ENCODE results near the gene C5orf24.
A peak's percentile ranks its signal among the peaks of the same experiment; 100 is the strongest.

C5orf24 gene

GRCh38 chr5:134845852-134846640 lies at the start of gene C5orf24:
Gene C5orf24 (plus strand): TSS chr5:134845968. CDS start chr5:134854901, 8,933 bp downstream.
- H3K4me1 ChIP-seq (ENCODE audit: control insufficient read depth in 5 of 5, insufficient read depth in 5 of 5, low read length in 5 of 5): peaks cover 2 to 31% (median 26%) of the 10 kb centered on the region in 5 donors
- peak within 1 kb of the TSS; percentile 83 to 96 (median 93) for H3K4me3 ChIP-seq (ENCODE audit: low read depth in 1 of 5, low read length in 5 of 5)
- H3K27ac ChIP-seq (ENCODE audit: low read depth, low read length): peak within 1 kb of the TSS; percentile 93
- H3K27me3 ChIP-seq (ENCODE audit: control insufficient read depth in 5 of 5, insufficient read depth in 4 of 5, low read length in 5 of 5): no peaks in the 10 kb centered on the region
- H3K9ac ChIP-seq (ENCODE audit: low read length in 5 of 5): peak within 1 kb of the TSS; percentile 93 to 97 (median 95)
- no peaks in the 10 kb centered on the region for H3K9me3 ChIP-seq (ENCODE audit: control insufficient read depth in 5 of 5, low read length in 5 of 5)
- H3K36me3 ChIP-seq (ENCODE audit: control insufficient read depth in 5 of 5, insufficient read depth in 5 of 5, low read length in 5 of 5): no peaks in the 10 kb centered on the region

GRCh38 chr5:134798468-134798867 lies 47.3 kb upstream of the C5orf24 start:
- Histone ChIP-seq H3K9me3 (ENCODE audit: control insufficient read depth in 5 of 5, low read length in 5 of 5) (no peaks in the 10 kb centered on the region), H3K9ac (ENCODE audit: low read length in 5 of 5) (no peak overlapping the region), H3K4me3 (ENCODE audit: low read depth in 1 of 5, low read length in 5 of 5) (no peak overlapping the region), H3K27me3 (ENCODE audit: control insufficient read depth in 5 of 5, insufficient read depth in 4 of 5, low read length in 5 of 5) (no peaks in the 10 kb centered on the region), H3K4me1 (ENCODE audit: control insufficient read depth in 5 of 5, insufficient read depth in 5 of 5, low read length in 5 of 5) (no peaks in the 10 kb centered on the region), H3K27ac (ENCODE audit: low read depth, low read length) (no peak overlapping the region), H3K36me3 (ENCODE audit: control insufficient read depth in 5 of 5, insufficient read depth in 5 of 5, low read length in 5 of 5) (peaks cover 32 to 67% (median 58%) of the 10 kb centered on the region in 5 donors)

GRCh38 chr5:134803821-134804220 lies 41.9 kb upstream of the C5orf24 start:
- no peaks in the 10 kb centered on the region for H3K4me1 ChIP-seq (ENCODE audit: control insufficient read depth in 5 of 5, insufficient read depth in 5 of 5, low read length in 5 of 5)
- H3K4me3 ChIP-seq (ENCODE audit: low read depth in 1 of 5, low read length in 5 of 5): no peak overlapping the region
- H3K27me3 ChIP-seq (ENCODE audit: control insufficient read depth in 5 of 5, insufficient read depth in 4 of 5, low read length in 5 of 5): no peaks in the 10 kb centered on the region
- H3K9me3 ChIP-seq (ENCODE audit: control insufficient read depth in 5 of 5, low read length in 5 of 5): no peaks in the 10 kb centered on the region
- no peak overlapping the region for H3K27ac ChIP-seq (ENCODE audit: low read depth, low read length)
- H3K9ac ChIP-seq (ENCODE audit: low read length in 5 of 5): no peak overlapping the region
- peaks cover 28 to 54% (median 34%) of the 10 kb centered on the region in 5 donors for H3K36me3 ChIP-seq (ENCODE audit: control insufficient read depth in 5 of 5, insufficient read depth in 5 of 5, low read length in 5 of 5)

DNA sequence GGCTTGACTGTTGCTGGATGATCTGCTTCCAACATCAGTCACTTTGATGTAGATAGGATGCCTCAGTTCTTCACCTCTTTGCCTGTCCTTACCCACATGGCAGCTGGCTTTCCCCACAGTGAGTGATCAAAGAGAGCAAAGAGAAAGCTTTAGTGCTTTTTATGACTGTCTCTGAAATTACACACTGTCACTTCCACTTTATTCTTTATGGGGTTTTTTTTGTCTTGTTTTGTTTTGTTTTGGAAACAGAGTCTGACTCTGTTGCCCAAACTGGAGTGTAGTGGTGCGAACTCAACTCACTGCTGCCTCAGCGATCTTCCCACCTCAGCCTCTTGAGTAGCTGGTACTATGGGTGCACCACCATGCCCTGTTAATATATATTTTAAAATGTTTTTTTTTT lies 32.4 kb upstream of the C5orf24 start:
- Histone ChIP-seq H3K36me3 (ENCODE audit: control insufficient read depth in 5 of 5, insufficient read depth in 5 of 5, low read length in 5 of 5) (peaks cover 22 to 64% (median 44%) of the 10 kb centered on the region in 5 donors), H3K27ac (ENCODE audit: low read depth, low read length) (no peak overlapping the region), H3K27me3 (ENCODE audit: control insufficient read depth in 5 of 5, insufficient read depth in 4 of 5, low read length in 5 of 5) (no peaks in the 10 kb centered on the region), H3K4me3 (ENCODE audit: low read depth in 1 of 5, low read length in 5 of 5) (no peak overlapping the region), H3K9me3 (ENCODE audit: control insufficient read depth in 5 of 5, low read length in 5 of 5) (no peaks in the 10 kb centered on the region), H3K4me1 (ENCODE audit: control insufficient read depth in 5 of 5, insufficient read depth in 5 of 5, low read length in 5 of 5) (no peaks in the 10 kb centered on the region), H3K9ac (ENCODE audit: low read length in 5 of 5) (no peak overlapping the region)

- peaks cover 22 to 63% (median 43%) of the 10 kb centered on the region in 5 donors for H3K36me3 ChIP-seq (ENCODE audit: control insufficient read depth in 5 of 5, insufficient read depth in 5 of 5, low read length in 5 of 5)
- H3K4me3 ChIP-seq (ENCODE audit: low read depth in 1 of 5, low read length in 5 of 5): no peak overlapping the region
- H3K9ac ChIP-seq (ENCODE audit: low read length in 5 of 5): no peak overlapping the region
- H3K4me1 ChIP-seq (ENCODE audit: control insufficient read depth in 5 of 5, insufficient read depth in 5 of 5, low read length in 5 of 5): no peaks in the 10 kb centered on the region
- H3K27ac ChIP-seq (ENCODE audit: low read depth, low read length): no peak overlapping the region
- no peaks in the 10 kb centered on the region for H3K9me3 ChIP-seq (ENCODE audit: control insufficient read depth in 5 of 5, low read length in 5 of 5)
- no peaks in the 10 kb centered on the region for H3K27me3 ChIP-seq (ENCODE audit: control insufficient read depth in 5 of 5, insufficient read depth in 4 of 5, low read length in 5 of 5)
Measured at GRCh38 chr5:134813827-134814226, 31.9 kb upstream of the C5orf24 start.

DNA sequence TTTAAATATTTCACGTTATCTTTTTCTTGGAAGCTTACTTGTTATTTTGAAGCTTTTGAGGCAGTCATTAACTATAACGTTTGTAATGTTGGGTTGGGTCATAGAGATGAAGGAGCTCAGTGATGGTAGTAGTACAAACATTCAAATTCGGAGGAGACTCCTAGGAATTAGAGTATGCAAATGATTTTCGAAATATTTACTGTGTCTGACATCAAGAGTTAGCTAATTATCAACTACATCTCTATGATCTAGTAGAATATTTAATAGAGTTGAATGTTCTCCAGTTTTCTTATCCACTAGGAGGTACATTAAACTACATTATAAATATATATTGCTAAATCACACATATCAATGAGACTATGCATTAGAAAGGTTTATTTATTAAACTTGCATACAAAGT lies 28.8 kb upstream of the C5orf24 start:
- Histone ChIP-seq H3K36me3 (ENCODE audit: control insufficient read depth in 5 of 5, insufficient read depth in 5 of 5, low read length in 5 of 5) (peaks cover 29 to 74% (median 52%) of the 10 kb centered on the region in 5 donors), H3K9me3 (ENCODE audit: control insufficient read depth in 5 of 5, low read length in 5 of 5) (no peaks in the 10 kb centered on the region), H3K4me1 (ENCODE audit: control insufficient read depth in 5 of 5, insufficient read depth in 5 of 5, low read length in 5 of 5) (peaks cover 0 to 2% (median 0%) of the 10 kb centered on the region in 5 donors), H3K27me3 (ENCODE audit: control insufficient read depth in 5 of 5, insufficient read depth in 4 of 5, low read length in 5 of 5) (no peaks in the 10 kb centered on the region), H3K27ac (ENCODE audit: low read depth, low read length) (no peak overlapping the region), H3K9ac (ENCODE audit: low read length in 5 of 5) (no peak overlapping the region), H3K4me3 (ENCODE audit: low read depth in 1 of 5, low read length in 5 of 5) (no peak overlapping the region)

GRCh38 chr5:134818776-134819175 lies 27.0 kb upstream of the C5orf24 start:
- Histone ChIP-seq H3K4me3 (ENCODE audit: low read depth in 1 of 5, low read length in 5 of 5) (no peak overlapping the region), H3K27ac (ENCODE audit: low read depth, low read length) (peak overlapping the region; percentile 56), H3K27me3 (ENCODE audit: control insufficient read depth in 5 of 5, insufficient read depth in 4 of 5, low read length in 5 of 5) (no peaks in the 10 kb centered on the region), H3K9ac (ENCODE audit: low read length in 5 of 5) (no peak overlapping the region), H3K9me3 (ENCODE audit: control insufficient read depth in 5 of 5, low read length in 5 of 5) (no peaks in the 10 kb centered on the region), H3K4me1 (ENCODE audit: control insufficient read depth in 5 of 5, insufficient read depth in 5 of 5, low read length in 5 of 5) (peaks cover 0 to 2% (median 0%) of the 10 kb centered on the region in 5 donors), H3K36me3 (ENCODE audit: control insufficient read depth in 5 of 5, insufficient read depth in 5 of 5, low read length in 5 of 5) (peaks cover 22 to 72% (median 48%) of the 10 kb centered on the region in 5 donors)

DNA sequence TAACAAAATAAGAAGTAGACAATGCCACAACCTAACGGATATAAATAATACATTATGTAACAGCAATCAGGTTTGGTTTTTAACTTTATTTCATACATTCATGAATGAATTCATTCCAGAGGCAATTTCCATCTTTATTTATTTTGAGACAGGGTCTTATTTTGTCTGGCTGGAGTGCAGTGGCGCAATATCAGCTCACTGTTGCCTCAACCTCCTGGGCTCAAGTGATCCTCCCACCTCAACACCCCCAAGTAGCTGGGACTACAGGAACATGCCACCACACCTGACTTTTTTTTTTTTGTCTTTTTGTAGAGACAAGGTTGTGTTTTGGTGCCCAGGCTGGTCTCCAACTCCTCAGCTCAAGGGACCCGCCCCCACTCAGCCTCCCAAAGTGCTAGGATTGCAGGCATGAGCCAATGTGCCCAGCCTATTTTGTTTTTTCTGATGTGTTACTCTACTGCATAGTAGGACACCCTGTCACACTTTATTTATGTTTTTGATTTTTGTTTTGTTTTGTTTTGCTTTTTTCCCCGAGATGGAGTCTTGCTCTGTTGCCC lies 26.3 kb upstream of the C5orf24 start:
- peaks cover 0 to 2% (median 0%) of the 10 kb centered on the region in 5 donors for H3K4me1 ChIP-seq (ENCODE audit: control insufficient read depth in 5 of 5, insufficient read depth in 5 of 5, low read length in 5 of 5)
- H3K9ac ChIP-seq (ENCODE audit: low read length in 5 of 5): no peak overlapping the region
- H3K36me3 ChIP-seq (ENCODE audit: control insufficient read depth in 5 of 5, insufficient read depth in 5 of 5, low read length in 5 of 5): peaks cover 24 to 71% (median 42%) of the 10 kb centered on the region in 5 donors
- H3K27me3 ChIP-seq (ENCODE audit: control insufficient read depth in 5 of 5, insufficient read depth in 4 of 5, low read length in 5 of 5): no peaks in the 10 kb centered on the region
- peak overlapping the region; percentile 56 for H3K27ac ChIP-seq (ENCODE audit: low read depth, low read length)
- no peak overlapping the region for H3K4me3 ChIP-seq (ENCODE audit: low read depth in 1 of 5, low read length in 5 of 5)
- H3K9me3 ChIP-seq (ENCODE audit: control insufficient read depth in 5 of 5, low read length in 5 of 5): no peaks in the 10 kb centered on the region

DNA sequence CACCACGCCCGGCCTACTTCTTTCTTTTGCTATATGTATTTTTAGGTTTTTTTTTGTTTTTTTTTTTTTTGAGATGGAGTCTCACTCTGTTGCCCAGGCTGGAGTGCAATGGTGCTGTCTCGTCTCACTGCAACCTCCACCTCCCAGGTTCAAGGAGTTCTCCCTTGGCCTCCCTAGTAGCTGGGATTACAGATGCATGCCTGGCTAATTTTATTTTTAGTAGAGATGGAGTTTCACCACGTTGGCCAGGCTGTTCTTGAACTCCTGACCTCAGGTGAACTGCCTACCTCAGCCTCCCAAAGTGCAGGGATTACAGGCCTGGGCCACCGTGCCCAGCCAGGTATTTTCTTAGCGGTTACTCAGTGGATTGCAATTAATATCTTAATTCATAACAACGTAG lies 23.9 kb upstream of the C5orf24 start:
- peaks cover 27 to 58% (median 35%) of the 10 kb centered on the region in 5 donors for H3K36me3 ChIP-seq (ENCODE audit: control insufficient read depth in 5 of 5, insufficient read depth in 5 of 5, low read length in 5 of 5)
- H3K4me1 ChIP-seq (ENCODE audit: control insufficient read depth in 5 of 5, insufficient read depth in 5 of 5, low read length in 5 of 5): peaks cover 0 to 8% (median 2%) of the 10 kb centered on the region in 5 donors
- H3K9me3 ChIP-seq (ENCODE audit: control insufficient read depth in 5 of 5, low read length in 5 of 5): no peaks in the 10 kb centered on the region
- no peak overlapping the region for H3K27ac ChIP-seq (ENCODE audit: low read depth, low read length)
- no peak overlapping the region for H3K9ac ChIP-seq (ENCODE audit: low read length in 5 of 5)
- H3K27me3 ChIP-seq (ENCODE audit: control insufficient read depth in 5 of 5, insufficient read depth in 4 of 5, low read length in 5 of 5): no peaks in the 10 kb centered on the region
- H3K4me3 ChIP-seq (ENCODE audit: low read depth in 1 of 5, low read length in 5 of 5): no peak overlapping the region

DNA sequence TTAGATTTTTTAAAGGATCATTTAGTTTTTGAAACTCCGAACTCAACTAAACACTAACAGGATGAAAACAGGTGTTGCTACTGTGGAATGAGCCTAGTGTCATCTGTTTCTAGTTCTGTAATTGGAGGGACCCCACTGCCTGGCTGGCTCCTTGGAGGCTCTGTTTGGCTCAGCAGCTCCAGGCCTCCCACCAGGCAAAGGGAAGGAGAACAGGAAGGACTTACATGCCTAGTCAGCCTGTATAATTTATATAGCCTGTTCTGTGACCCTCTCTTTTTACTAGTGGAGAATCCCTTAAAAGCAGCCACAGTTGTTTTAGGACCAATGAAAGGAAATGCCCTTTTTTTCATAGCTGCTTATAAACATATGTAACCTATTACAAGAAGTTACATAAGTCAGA lies 21.1 kb upstream of the C5orf24 start:
- Histone ChIP-seq H3K9me3 (ENCODE audit: control insufficient read depth in 5 of 5, low read length in 5 of 5) (no peaks in the 10 kb centered on the region), H3K4me3 (ENCODE audit: low read depth in 1 of 5, low read length in 5 of 5) (no peak overlapping the region), H3K27ac (ENCODE audit: low read depth, low read length) (no peak overlapping the region), H3K4me1 (ENCODE audit: control insufficient read depth in 5 of 5, insufficient read depth in 5 of 5, low read length in 5 of 5) (peaks cover 0 to 8% (median under 1%) of the 10 kb centered on the region in 5 donors), H3K27me3 (ENCODE audit: control insufficient read depth in 5 of 5, insufficient read depth in 4 of 5, low read length in 5 of 5) (no peaks in the 10 kb centered on the region), H3K36me3 (ENCODE audit: control insufficient read depth in 5 of 5, insufficient read depth in 5 of 5, low read length in 5 of 5) (peaks cover 23 to 57% (median 33%) of the 10 kb centered on the region in 5 donors), H3K9ac (ENCODE audit: low read length in 5 of 5) (peak overlapping the region in 1 of 5 donors; percentile 2)
